HG03432 (cell line): ENCODE data around the gene YIPF6.
"Not testable (repeated sequence)": the region's sequence is repeated elsewhere in the genome, so short reads cannot be mapped to it uniquely, and the experiment has no call there.

ENCODE experiments used
- ATAC-seq: cut with Tn5 transposase; IDR thresholded peaks from one replicate; pipeline ENCODE4 v1.9.1; 2021; ENCODE audit warnings: mild to moderate bottlenecking, moderate library complexity; ENCODE audit not compliant: unreplicated experiment

The YIPF6 gene

DNA sequence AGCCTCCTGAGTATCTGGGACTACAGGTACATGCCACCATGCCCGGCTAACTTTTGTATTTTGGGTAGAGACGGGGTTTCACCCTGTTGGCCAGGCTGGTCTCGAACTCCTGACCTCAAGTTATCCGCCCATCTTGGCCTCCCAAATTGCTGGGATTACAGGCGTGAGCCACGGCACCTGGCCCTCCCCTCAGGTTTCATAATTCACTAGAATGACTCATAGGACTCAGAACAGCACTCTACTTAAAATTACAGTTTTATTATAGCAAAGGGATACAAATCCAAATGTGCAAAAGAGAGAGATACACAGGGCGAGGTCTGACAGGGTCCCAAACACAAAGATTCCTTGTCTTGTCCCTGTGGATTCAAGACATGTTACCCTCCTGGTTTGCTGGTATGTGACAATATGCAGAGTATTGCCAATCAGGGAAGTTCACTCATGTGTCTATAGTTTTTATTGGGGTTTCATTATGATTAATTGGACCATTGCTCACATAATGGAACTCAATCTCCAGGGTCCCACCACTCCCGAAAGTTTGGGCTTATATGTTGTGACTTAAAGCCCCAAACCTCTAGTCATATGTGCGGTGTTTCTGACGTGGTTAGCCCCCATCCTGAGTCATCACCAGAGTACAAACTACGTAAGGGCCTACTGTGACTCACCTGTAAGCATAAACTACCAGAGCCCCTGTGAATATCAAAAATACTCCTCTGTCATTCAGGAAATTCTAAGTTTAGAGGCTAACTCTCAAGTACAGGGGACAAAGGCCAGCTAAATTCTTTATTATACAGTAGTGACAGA is 5.2 kb downstream of the YIPF6 start:
- ATAC-seq = peak; percentile 66

DNA sequence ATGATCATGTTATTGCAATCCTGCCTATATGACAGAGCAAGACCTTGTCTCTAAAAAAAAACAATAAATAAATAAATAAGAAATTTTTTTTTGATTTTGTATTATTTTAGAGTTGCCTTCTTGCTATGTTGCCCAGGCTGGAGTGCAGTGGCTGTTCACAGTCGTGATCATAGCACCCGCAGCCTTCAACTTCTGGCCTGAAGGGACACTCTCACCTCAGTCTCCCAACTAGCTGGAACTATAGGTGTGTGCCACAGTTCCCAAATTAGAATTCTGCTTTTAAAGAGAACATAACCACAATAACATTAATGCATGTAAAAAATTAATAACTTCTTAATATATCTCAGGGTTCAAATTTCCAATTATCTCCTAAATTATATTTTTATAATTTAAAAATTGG is 7.8 kb downstream of the YIPF6 start:
- ATAC-seq = no peak

DNA sequence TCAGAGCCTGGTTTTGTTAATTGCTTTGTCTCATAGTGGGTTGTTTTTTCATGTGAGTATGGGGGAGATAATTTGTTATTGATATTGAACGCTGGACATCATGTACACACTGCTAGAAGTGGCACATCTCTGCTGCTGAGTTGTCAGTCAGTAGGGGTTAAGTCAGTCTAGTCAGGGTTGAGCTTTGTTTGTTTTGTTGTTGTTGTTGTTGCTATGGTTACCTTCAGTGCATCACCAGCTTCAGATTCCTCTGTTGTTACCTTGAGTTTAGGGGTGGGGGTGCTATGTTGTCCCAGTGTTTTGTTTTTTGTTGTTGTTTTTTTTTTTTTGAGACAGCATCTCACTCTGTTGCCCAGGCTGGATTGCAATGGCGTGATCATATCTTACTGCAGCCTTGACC is 9.9 kb downstream of the YIPF6 start:
- no peak for ATAC-seq

DNA sequence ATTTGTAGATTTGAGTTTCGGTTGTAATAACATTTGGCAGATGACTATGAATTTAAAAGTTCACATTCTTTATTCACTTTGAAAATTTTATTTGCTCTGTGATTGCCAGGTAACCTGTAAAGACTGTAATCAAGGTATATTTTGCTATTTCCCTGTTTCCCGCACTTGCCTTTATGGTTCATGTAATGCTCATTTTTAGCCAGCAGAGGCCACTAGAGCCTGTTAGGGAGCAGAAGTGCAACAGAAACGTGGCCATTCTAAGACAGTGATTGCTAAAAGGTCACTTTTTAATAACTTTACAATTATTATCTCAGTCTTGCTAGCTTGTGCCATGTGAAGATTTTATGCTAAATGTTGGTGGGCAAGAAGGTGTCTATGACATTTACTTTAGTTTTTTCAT is 12.4 kb downstream of the YIPF6 start:
- ATAC-seq = peak; percentile 71

DNA sequence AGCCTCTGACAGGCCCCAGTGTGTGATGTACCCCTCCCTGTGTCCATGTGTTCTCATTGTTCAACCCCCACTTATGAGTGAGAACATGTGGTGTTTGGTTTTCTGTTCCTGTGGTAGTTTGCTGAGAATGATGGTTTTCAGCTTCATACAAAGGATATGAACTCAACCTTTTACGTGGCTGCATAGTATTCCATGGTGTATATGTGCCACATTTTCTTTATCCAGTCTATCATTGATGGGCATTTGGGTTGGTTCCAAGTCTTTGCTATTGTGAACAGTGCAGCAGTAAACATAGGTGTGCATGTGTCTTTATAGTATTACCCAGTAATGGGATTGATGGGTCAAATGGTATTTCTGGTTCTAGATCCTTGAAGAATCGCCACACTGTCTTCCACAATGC is 25.8 kb downstream of the YIPF6 start:
- not testable (repeated sequence) for ATAC-seq

DNA sequence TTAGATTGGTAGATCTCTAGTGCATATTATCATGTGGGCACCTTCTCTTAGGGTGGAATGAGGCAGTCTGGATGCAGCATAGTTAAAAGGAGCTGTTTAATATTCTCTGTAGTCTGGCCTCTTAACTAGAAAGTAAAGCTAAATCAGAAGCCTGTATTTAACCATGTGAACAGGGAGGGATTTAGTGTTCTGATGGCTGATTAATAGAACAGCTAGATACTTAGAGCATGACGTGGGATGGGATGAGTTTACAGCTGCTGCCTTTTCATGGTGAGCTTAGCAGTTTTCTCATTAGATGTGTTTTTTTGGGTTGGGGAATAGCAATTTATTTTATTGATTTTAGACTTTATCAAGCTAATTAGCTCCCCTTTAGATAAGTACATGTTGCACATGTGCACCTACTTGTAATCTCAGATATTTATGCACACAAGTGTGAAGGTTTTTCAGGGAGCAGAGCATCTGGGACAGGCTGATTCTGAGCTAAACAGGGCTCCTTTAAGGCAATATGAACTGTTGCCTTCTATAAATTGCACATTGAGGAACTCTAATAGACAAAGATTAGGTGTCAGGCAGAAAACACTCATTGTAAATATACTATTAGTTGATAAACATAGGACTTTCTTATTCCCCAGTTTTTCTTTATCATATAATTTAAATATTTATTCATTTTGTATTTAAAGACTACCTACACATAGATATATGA is 34.1 kb downstream of the YIPF6 start:
- no peak for ATAC-seq

DNA sequence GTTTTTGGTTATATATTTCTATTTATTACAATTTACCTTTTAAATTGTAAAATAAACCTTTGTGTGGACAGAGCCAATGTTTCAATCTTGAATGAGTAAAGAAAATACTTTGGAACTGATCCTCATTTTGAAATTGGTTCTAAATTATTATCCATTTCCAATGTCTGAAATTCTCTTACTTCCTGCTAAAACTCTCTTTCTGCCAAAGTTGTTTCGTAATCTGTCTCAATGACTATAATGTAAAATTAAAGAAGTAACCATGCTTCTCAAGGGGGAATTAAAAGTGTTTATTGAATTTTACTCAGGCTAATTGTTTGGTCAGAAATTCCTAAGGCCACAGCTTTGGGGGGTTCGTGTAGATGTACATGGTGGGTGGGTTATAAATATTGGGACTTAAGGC is 34.8 kb downstream of the YIPF6 start:
- ATAC-seq = no peak

DNA sequence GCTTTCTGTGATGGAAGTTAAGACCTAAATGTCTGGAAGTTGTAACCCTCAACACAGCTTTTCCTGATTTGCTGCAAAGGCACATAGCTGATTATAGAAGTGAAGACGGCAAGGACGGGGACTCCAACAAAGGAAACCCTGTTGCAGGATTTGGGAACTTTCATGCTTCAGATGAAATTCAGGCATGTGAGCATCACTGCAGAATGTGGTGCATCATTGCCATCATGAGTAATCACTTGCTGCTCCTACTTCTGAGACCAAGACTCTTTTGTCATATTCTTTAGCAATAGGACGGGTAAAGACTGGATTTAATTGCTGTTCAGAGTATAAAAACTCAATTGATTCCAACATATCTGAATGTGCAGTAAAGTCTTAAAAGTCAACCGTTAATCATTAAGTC is 35.8 kb downstream of the YIPF6 start:
- ATAC-seq = no peak

DNA sequence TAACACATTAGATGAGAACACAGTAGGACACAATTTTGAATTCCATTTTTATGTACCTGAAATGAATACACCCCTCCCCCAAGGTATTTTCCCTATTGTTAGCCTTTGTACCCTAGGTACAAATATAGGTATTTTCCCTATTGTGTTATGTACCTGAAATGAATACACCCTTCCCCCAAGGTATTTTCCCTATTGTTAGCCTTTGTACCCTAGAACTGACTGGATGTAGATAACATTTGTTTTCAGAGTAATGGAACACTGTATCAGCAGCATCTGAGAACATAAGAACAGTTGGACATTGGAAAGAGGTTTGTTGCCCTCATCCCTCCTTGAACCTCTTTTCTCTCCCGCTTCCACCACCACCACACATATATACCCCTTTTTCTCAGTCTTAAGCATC is 37.6 kb downstream of the YIPF6 start:
- no peak for ATAC-seq

DNA sequence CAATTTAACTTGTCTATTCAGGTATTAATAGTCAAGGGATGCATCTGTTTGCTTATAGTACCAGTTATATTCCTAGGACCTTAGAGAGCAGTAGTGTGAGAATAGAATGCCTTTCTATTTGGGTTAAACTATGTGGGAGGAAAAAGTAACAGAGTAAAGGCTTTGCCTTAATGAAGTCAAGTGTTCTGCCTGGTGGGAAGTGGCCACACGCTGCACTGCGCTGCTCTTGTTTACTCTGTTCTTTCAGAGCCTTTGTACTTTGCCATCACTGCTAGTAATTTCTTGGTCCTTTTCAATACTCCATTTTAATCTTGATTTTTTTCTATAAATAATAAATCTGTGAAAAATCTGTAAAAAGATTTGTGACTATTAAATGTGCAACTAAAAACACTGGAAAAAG is 38.0 kb downstream of the YIPF6 start:
- ATAC-seq = no peak

DNA sequence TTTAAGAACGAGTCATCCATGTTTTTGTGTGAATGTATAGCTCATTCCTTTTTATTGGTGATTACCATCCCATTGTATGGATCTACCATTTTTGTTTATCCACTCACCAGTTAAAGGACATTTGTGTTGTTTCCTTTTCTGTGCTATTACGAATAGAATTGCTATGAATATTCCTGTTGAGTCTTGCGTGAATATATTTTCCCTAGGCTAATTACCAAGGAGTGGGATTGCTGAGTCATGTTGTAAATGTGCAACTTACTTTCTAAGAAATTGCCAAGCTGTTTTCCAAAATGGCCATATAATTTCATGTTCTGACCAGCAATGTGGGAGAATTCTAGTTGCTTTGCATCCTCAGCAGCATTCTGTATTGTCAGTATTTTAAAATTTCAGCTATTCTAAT is 51.3 kb downstream of the YIPF6 start:
- ATAC-seq = no peak

DNA sequence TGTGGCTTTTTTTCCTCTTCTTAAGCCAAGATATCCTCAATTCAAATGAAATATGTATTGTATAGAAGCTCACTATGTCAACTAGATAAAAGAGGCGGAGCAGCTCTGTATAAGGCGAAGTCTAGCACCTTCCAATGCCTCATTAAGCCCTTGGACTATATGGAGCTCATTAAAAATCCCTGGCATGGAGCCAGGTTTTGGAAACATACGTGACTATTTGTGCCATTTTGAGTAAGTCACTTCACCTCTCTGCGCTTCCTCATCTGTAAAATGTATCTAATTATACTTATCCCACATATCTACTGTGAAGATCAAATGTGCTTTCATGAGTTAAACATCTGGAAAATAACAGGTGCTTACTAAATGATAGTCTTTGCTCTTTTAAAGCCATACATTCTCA is 57.2 kb downstream of the YIPF6 start:
- ATAC-seq = no peak

DNA sequence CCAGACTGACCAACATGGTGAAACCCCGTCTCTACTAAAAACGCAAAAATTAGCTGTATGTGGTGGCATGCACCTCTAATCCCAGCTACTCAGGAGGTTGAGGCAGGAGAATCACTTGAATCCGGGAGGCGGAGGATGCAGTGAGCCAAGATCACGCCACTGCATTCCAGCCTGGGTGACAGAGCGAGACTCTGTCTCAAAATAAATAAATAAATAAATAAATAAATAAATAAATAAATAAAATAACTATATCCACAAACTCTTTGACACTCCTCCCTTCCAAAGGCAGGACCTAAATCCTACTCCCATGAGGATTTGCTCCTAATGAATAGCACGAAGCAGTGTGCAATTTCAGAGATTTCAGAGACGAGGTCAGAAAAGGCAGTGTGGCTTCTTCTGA is 58.3 kb downstream of the YIPF6 start:
- not testable (repeated sequence) for ATAC-seq

DNA sequence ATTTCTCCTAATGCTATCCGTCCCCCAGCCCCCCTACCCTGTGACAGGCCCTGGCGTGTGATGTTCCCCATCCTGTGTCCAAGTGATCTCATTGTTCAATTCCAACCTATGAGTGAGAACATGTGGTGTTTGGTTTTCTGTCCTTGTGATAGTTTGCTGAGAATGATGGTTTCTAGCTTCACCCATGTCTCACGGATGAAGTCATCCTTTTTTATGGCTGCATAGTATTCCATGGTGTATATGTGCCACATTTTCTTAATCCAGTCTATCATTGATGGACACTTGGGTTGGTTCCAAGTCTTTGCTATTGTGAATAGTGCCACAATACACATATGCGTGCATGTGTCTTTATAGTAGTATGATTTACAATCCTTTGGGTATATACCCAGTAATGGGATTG is 61.1 kb downstream of the YIPF6 start:
- ATAC-seq = not testable (repeated sequence)

DNA sequence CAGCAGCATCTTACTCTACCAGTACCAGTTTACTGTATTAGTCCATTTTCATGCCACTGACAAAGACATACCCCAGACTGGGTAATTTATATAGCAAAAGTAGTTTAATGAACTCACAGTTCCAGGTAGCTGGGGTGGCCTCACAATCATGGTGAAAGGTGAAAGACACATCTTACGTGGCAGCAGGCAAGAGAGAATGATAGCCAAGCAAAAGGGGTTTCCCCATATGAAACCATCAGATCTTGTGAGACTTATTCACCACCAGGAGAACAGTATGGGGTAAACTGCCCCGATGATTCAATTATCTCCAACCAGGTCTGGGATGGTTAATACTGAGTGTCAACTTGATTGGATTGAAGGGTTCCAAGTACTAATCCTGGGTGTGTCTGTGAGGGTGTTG is 69.3 kb downstream of the YIPF6 start:
- peak; percentile 42 for ATAC-seq

DNA sequence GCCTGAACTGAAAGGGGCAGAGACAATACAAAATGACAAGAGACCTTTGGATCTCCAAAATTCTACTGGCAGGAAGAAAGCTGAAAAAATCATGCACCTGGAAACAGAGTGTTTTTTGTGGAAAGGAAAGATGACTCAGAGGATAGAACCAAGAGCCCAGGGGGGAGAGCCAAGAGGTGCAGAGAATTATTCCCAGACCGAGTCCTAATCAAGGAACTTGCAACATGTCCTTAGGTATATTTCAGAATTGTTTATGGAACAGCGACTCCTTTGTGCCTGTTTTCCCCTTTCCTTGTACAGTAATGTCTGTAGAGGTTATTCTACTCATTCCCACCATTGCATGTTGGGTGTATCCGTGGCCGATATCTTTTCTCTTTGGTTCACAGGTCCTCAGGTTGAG is 71.7 kb downstream of the YIPF6 start:
- no peak for ATAC-seq

DNA sequence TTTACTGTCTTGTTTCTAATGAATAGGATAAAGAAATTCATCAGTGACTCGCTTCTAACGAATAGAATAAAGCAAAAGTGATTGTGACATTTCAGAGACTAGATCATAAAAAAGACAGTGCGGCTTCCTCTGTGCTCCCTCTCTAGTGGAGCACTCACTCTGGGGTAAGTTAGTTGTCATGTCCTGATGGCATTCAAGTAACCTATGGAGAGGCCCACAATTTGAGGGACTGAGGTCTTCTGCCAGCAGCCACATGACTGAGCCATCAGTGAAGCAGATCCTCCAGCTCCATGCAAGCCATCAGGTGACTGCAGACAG is 72.4 kb downstream of the YIPF6 start:
- no peak for ATAC-seq

DNA sequence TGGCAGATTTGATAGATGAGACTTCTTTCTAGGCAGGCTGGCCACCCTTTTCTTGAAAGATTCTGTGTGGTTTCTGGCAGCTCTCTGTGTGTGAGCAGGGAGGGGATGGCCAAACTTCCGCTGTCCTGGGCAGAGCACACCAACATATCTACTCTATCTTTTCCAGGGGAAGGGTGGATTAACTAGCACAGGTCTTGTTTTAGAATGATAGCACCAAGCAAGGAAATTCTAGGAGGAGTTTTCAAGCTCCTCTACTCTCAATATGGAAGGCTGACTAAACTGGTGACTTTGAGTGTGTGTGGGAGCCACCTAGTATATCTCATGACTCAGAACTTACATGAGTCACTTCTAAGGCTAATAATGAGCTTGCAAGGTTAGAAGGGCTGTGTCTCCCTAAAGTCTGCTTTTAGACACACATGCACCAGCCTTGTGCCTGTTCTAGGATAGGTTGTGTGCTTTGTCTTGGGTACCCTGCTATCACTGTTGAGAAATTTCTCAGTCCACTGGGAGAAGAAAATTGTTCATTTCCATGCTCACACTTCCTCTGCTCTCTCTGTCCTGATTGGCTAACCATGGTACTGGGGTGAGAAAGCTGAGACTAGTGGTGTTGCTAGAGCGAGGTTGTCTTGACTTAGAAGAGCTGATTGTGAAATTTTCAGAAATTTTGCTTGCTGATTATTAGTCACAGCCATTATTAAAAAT is 72.9 kb downstream of the YIPF6 start:
- peak; percentile 90 for ATAC-seq

DNA sequence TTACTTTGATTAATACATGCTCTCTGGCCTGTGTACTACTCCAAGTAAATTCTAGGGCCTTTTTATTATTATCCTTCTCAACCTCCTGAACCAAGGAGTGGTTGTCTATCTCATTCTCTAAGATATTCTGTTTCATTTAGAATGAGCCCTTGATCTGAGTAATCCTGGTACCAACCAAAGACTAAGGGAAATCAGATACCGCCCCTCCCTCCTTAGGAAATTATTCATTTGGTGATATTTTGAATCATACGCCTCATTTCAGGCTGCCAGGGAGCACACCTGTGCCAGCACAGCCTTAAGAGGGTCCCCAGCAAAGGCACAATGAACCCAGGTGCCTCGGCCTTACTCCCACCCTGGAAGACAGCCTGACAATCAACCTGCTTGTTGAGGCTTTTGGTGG is 75.4 kb downstream of the YIPF6 start:
- ATAC-seq = no peak

DNA sequence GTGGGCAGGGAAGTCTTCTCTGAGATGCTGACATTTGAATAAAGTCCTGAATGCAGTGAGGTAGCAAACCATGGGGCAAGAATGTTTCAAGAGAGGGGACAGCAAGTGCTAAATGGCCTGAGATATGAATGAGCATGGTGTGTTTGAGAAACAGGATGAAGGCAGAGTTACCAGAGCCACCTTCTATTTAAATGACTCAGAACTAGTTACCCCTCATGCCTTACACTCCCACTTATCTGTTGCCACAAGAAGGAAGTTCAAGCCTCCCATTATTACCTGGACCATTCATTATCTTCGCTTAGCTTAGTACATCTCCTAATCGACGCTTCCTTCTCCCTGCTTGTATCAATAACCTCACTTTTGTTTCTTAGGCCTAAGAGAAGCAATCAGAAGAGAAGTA is 81.0 kb downstream of the YIPF6 start:
- no peak for ATAC-seq

DNA sequence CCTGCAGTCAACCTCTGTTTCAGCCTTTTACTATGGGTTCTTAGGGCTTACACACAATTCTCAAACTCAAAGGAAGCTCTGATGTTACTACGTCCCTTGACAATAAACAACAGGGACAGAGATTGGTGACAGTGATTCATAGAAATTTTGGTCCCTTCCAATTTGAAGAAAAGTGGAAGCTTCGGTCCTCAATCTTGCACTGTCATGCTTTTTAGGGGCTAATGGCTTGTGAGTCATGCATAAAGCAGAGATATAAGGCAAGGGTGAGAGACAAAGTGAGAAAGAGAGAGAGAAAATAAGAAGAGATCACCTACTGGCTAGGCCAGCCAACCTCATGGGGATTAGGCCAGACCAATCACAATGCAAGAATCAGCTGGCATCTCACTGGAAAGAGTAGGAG is 85.4 kb downstream of the YIPF6 start:
- ATAC-seq = no peak
